Right hindlimb (tissue), 1 donor: ENCODE measurements around the gene SEC31A.

ENCODE experiments used
- DNase-seq: peaks from one replicate; pipeline ENCODE4 v3.0.0-alpha.2; 2018

Gene SEC31A

GRCh38 chr4:82791179-82791578 lies 99.8 kb downstream of the SEC31A start:
- DNase-seq, result no peak

DNA sequence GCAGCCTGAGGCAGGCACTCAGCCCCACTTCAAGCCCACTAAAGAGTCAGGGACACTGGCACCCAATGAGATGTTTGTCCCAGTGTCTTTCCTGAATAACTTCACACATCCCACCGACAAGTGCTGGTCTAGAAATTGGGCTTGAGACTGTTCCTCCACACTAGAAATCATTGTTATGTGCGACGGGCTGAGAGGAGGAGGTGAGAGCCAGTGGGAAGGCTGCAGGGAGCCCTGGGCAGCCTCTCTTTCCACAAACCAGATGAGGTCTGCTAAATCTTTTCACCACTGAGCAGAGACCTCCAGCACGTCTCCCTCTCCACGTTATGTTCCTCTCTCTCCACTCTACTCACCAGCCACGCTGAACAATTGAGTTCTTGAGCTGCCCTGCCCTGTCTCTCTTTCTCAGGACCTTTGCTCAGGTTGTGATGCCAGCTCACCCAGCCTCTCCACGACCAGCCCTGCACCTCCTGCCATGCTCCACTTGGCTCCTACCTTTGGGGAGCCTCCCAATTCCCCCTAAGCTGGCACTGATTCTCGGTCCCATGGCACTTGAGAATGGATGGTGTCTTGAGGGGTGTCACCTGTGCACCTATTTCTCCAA lies 100.8 kb downstream of the SEC31A start:
- no peak for DNase-seq

GRCh38 chr4:82789025-82789776 lies 101.8 kb downstream of the SEC31A start:
- no peak for DNase-seq

- DNase-seq, result no peak
Observed at GRCh38 chr4:82787342-82787741, 103.6 kb downstream of the SEC31A start.

GRCh38 chr4:82786828-82787227 lies 104.1 kb downstream of the SEC31A start:
- DNase-seq, result no peak

DNA sequence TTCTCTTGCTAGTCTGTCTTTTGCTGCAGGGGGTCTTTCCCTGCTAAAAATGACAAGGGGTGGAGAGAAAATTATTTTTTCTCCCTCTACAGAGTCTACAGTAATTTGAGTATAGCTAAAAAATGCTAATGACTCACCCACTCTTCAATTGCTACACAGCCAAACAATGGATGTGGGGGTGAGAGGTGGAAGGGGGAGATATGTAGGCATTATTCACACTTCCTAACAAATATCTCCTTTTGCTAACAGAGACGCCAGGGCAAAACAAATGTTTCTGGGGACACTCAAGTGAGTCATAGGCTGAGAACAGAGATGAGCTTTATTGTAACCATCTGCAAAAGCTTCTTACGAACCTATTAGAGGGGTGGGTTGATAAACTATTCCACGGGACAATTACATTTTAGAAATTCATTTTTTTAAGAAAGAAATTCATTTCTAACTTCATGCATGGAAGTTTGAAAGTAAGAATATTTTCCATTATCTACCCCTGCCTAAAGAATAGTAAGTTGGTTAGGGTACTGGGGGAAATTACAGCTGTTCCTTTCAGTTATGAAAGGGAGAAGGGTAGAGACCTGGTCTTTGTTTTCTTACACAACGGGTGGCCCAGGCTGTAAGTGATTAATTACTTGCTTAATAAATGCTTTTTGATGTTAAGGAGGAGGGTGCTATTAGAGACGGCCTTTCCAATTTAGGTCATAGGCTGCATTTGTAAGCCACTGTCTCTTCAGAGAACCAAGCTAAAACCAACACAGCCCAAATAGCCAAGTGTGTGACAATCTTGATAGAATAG lies 105.1 kb downstream of the SEC31A start:
- DNase-seq, result no peak

- no peak for DNase-seq
Observed at GRCh38 chr4:82784681-82785610, 106.0 kb downstream of the SEC31A start.

DNA sequence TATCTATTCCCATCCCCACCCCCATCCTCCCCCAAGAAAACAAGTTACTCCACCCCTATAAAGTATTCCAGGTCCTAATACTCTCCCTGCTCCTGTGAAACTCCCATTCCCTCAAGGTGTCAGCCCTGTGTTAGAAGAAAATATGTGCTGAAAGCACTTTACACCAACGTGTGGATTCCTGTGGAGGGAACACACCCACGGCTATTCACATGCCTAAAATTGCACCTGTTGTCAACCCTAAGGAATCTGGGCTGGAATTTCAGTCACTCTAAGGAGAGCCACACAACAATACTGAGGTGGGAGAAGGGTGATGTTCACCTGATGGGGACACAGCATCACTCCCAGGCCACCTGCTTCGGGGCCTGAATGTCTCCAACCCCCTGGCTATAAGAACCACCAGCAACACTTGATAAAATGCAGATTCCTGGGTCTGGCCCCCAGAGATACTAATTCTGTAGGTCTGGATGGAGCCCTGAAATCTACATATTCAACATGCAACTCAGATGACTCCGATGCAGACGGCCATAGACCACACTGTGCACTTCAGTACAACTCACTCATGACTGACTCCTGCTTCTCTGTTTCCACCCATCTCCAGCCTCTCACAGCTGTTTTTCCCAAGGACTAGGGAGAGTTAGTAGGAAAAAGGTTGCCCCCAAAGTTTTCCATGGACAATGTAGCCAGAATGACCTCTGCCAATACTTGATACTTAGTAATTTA lies 108.2 kb downstream of the SEC31A start:
- DNase-seq, result no peak

DNA sequence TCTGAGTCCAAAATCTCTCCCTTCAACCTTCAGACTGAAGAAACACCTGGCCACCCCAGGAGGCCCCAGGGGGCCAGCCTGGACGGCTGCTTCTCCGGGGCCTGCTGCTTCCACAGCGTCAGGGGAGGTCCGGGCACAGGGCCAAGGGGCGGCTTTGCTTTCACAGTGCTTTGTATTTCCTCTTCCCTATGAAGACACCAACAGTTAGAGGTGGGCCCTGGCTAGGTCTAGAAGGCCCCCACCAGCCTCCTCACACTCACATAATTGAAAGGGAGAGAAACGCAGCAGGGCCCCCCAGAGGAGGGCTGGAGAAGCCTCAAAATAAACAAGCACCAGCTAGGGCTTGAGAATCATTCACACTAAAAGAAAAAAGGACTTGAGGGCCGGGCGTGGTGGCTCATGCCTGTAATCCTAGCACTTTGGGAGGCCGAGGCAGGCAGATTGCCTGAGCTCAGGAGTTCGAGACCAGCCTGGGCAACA lies 110.2 kb downstream of the SEC31A start:
- DNase-seq, result peak; percentile 84

- DNase-seq, result no peak
Observed at GRCh38 chr4:82780170-82780751, 110.7 kb downstream of the SEC31A start.

DNA sequence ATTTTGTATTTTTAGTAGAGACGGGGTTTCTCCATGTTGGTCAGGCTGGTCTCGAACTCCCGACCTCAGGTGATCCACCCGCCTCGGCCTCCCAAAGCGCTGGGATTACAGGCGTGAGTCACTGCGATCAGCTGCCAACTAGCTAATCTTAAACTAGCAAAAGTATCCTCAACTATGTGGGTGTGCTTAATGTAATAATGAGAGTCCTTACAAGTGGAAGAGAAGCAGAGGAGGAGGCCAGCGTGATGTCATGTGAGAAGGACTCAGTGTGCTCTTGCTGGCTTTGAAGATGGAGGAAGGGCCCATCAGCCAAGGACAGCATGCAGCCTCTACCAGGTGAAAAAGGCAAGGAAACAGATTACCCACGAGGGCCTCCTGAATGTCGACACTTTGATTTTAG lies 111.9 kb downstream of the SEC31A start:
- no peak for DNase-seq

DNA sequence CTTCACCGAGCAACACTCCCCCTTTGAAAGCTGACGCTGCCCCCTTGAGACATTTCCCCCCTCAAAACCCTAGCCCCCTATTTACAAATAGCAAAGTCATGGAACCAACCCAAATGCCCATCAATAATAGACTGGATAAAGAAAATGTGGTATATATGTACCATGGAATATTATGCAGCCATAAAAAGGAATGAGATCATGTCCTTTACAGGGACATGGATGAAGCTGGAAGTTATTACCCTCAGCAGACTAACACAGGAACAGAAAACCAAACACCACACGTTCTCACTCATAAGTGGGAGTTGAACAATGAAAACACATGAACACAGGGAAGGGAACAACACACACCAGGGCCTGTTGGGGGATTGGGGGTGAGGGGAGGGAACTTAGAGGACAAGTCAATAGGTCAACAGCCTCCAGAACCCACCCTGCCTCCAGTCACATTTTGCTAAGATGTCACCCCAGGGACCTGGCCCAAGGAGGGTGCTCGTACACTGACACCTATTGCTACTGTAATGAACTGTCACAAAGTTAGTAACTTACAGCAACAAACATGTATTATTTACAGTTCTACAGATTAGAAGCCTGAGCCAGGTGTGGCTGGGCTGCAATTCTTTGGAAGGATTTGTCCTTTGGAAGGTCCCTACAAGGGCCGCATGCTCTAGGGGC lies 113.0 kb downstream of the SEC31A start:
- DNase-seq, result no peak

DNA sequence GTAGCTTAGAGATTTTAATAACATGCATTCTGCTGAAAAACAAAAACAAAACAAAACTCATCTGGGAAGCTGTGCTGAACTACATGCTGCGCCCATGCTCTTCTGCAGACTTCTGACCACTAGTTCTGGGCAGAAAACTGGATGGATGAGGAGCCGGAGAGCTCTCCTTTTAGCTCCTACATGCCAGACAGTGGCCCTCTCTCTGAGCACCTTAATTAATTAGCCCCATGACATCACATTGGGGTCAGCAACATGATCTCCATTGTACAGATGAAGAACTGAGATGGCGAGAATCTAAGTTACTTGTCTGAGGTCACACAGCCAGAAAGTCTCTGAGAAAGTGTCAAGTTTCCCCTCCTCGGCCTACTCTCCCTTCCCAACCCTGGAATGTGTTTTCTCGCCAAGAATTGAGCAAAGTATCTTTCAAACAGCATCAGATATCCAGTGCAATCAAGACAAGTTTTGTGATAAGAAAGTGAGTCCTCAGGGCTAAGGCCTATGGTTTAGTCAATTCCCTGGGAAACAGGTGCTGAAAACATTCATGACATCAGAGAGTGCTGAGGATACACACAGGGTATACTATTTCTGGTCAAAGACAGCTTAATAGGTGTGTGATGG lies 113.9 kb downstream of the SEC31A start:
- DNase-seq, result no peak

DNA sequence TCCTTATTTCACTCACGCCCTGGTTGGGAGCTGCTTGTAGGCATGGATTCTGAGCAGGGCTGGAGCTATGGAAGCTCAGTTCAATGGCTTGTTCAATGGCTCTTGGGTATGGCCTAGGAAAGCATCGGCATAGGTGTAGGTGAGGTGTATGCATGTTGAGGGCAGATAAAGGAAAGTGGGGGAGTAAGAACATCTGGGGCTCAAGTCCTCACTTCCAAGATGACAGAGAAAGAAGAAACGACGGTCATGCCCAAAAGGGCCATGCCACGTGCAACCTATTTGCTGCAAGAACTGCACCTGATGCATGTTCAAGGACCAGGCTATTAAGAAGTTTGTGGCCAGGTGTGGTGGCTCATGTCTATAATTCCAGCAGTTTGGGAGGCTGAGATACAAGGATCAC lies 115.7 kb downstream of the SEC31A start:
- no peak for DNase-seq

DNA sequence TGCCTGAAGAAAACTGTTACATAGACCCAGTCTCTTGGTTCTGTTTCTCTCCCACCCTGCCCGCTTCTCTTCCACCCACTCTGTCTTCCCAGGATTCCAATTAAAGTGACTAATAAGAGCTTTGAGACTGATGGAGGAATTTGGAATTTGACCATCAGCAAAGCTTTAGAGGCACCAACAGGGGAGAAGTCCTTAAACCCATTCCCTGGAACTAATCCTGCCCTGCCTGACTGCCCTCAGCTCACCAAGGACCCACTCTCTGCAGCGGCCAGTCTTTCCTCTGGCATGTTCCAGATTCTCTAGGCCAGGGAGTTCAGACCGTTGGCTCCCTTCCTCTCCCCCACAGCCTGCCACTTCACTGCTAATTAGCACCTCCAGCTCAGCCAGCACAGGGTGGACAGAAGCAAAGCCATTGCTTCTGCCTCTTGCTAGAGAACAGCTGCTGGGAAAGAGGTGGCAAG lies 116.2 kb downstream of the SEC31A start:
- DNase-seq, result no peak

- no peak for DNase-seq
Observed at GRCh38 chr4:82773057-82773456, 117.9 kb downstream of the SEC31A start.

- DNase-seq, result no peak
Observed at GRCh38 chr4:82770607-82771006, 120.3 kb downstream of the SEC31A start.
